Lung (tissue), 12 donors: ENCODE measurements around the gene GGTA1. TPM values are rescaled to one million over a fixed set of nuclear protein-coding genes. Genes with fewer than 3 reads are reported as not detected.
"Not testable (repeated sequence)": the region's sequence is repeated elsewhere in the genome, so short reads cannot be mapped to it uniquely, and the experiment has no call there.

Source experiments
- ATAC-seq: fragments of 200-7000 bp; cut with Tn5 transposase; one replicate; pipeline ENCODE4 v1.9.1; 2020; ENCODE audit warnings: moderate number of reproducible peaks; ENCODE audit not compliant: insufficient read depth, low FRiP score
- DNase-seq, 3 donors: peaks; one replicate each; pipeline ENCODE4 v3.0.0-alpha.2; 2013 to 2017
- H3K27ac ChIP-seq, 2 donors: one replicate each; pipeline ENCODE4 v1.5.1; 2013; ENCODE audit warnings: mild to moderate bottlenecking in 2 of 2, moderate library complexity in 2 of 2, control low read depth in 1 of 2, inconsistent platforms in 1 of 2, low read depth in 1 of 2, low read length in 1 of 2
- H3K27me3 ChIP-seq, 3 donors: one replicate each; pipeline ENCODE4 v1.5.1; 2013; ENCODE audit warnings: low read length in 2 of 3; ENCODE audit not compliant: control insufficient read depth in 3 of 3, insufficient read depth in 3 of 3
- H3K36me3 ChIP-seq, 4 donors: one replicate each; pipeline ENCODE4 v1.5.1; 2013; ENCODE audit warnings: low read length in 4 of 4, mild to moderate bottlenecking in 1 of 4, moderate library complexity in 1 of 4; ENCODE audit not compliant: control insufficient read depth in 4 of 4, insufficient read depth in 4 of 4
- H3K4me1 ChIP-seq, 5 donors: one replicate each; pipeline ENCODE4 v1.5.1; 2013; ENCODE audit warnings: low read length in 5 of 5, mild to moderate bottlenecking in 2 of 5, moderate library complexity in 1 of 5; ENCODE audit not compliant: control insufficient read depth in 5 of 5, insufficient read depth in 5 of 5
- H3K4me3 ChIP-seq: one replicate; pipeline ENCODE4 v1.5.1; 2013; ENCODE audit warnings: mild to moderate bottlenecking, control low read depth, moderate library complexity
- H3K9ac ChIP-seq, 2 donors: one replicate each; pipeline ENCODE4 v1.5.1; 2013; ENCODE audit warnings: low read length in 2 of 2, control low read depth in 1 of 2; ENCODE audit not compliant: insufficient read depth in 1 of 2
- H3K9me3 ChIP-seq, 4 donors: one replicate each; pipeline ENCODE4 v1.5.1; 2013; ENCODE audit warnings: low read length in 3 of 4, mild to moderate bottlenecking in 1 of 4, moderate library complexity in 1 of 4; ENCODE audit not compliant: control insufficient read depth in 4 of 4, insufficient read depth in 3 of 4
- WGBS, 2 donors: extraction: QIAGEN DNeasy Blood & Tissue Kit; methylation state at CpG; one replicate each; pipeline ENCODE4 v1.1.7; 2013; 5-methylcytosine and 5-hydroxymethylcytosine counted together
- polyA plus RNA-seq, 2 donors: library from polyadenylated mRNA; stranded (reverse); fragments of 200-250 nt; gene quantifications; one replicate each; pipeline ENCODE4 v1.2.1, GENCODE V29; 2013
- total RNA-seq, 2 donors: library from RNA; depleted of rRNA in 1 of 2; stranded (reverse); fragments of >200 nt in 1 of 2; gene quantifications; one replicate each; pipeline ENCODE4 v1.2.1, GENCODE V29; 2014 to 2021
- TF ChIP-seq, protein P1 (sequence below): IDR thresholded peaks from 2 replicates; pipeline ENCODE4 v1.5.1; 2012; ENCODE audit warnings: mild to moderate bottlenecking; ENCODE audit errors: control extremely low read depth, extremely low read depth
- donor health status: control.
- donor health status: control.
- donor health status: Bipolar disorder and iron deficiency.
- donor health status: healthy.
- donor health status: DM: yes; HTN: yes; CAD: no.

The GGTA1 gene
- total and polyA plus RNA-seq, 4 donors, result 1.5 to 6.6 (median 5.8) TPM

DNA sequence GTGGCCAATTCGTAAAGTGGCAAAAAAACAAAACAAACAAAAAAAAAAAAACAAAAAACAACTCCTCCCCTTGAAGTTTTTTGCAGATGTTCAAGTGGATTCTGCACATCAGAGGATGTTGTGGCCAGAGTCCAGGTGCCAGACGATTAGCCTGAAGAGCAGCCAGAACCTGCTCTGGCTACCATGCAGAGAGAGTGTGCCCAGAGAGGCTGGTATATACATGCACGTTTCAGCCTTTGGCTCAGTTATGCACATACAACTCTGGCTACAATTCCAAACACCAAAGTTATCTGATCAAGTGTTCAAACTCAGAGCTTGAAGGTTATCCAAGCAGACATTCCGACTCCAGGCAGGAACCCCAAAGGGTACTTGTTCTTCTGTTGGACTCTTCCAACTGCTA, 34.7 kb downstream of the GGTA1 start:
- H3K9me3 ChIP-seq, result no peaks in the 10 kb centered on the region
- no peak for ATAC-seq

DNA sequence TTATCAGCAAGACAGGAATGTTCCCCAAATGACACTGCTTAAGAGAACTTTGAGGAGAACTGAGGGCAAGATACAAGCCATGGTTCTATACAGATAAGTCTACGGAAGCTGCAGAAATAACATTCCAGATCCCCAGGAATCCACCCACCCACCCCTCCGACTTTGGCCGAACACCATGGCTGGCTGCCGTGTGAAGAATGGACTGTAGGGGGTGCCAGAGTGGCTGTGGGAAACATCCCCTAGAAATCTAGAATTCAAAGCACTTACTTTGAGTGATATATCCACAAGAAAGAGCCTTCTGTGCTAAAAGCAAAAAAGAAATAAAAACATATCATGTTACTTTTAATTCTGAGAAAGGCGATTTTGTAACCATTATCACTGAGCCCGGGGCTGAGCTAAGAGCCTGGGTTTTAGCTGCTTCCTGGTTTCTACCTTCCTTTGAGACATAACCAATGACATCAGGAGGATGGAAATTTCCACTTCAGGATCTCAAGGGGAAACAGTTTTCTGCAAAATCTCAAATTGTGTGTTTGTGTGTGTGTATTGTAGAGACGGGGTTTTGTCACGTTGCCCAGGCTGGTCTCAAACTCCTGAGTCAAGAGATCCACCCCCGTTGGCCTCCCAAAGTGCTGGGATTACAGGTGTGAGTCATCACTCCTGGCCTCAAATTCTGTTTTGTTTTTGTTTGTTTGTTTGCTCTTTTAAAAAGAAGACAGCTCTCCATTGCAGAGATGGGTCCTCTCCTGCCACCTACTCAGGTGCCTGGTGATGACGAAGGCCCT, 36.4 kb downstream of the GGTA1 start:
- H3K36me3 ChIP-seq, result no peaks in the 10 kb centered on the region
- DNase-seq, result peak in 2 of 3 donors; percentile 21 to 37
- no peak overlapping the region for H3K9ac ChIP-seq
- ATAC-seq, result peak; percentile 76
- H3K4me1 ChIP-seq, result no peaks in the 10 kb centered on the region
- TF ChIP-seq, protein P1, sequence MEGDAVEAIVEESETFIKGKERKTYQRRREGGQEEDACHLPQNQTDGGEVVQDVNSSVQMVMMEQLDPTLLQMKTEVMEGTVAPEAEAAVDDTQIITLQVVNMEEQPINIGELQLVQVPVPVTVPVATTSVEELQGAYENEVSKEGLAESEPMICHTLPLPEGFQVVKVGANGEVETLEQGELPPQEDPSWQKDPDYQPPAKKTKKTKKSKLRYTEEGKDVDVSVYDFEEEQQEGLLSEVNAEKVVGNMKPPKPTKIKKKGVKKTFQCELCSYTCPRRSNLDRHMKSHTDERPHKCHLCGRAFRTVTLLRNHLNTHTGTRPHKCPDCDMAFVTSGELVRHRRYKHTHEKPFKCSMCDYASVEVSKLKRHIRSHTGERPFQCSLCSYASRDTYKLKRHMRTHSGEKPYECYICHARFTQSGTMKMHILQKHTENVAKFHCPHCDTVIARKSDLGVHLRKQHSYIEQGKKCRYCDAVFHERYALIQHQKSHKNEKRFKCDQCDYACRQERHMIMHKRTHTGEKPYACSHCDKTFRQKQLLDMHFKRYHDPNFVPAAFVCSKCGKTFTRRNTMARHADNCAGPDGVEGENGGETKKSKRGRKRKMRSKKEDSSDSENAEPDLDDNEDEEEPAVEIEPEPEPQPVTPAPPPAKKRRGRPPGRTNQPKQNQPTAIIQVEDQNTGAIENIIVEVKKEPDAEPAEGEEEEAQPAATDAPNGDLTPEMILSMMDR, result peak; percentile 5
- WGBS, 2 donors, result 37 to 39% methylated on average over 10 of the region's 10 CpGs
- no peak overlapping the region for H3K4me3 ChIP-seq
- no peaks in the 10 kb centered on the region for H3K27me3 ChIP-seq
- H3K27ac ChIP-seq, result no peak overlapping the region
- no peaks in the 10 kb centered on the region for H3K9me3 ChIP-seq

More for the DNA sequence above, 34.7 kb downstream of the GGTA1 start:
- H3K27me3 ChIP-seq, result no peaks in the 10 kb centered on the region
- DNase-seq, result no peak
- no peak overlapping the region for H3K4me3 ChIP-seq
- no peak overlapping the region for H3K9ac ChIP-seq
- TF ChIP-seq, protein P1, result no peak
- no peaks in the 10 kb centered on the region for H3K4me1 ChIP-seq
- WGBS, 2 donors, result 70 to 80% methylated on average over 4 of the region's 4 CpGs
- no peak overlapping the region for H3K27ac ChIP-seq
- H3K36me3 ChIP-seq, result no peaks in the 10 kb centered on the region

DNA sequence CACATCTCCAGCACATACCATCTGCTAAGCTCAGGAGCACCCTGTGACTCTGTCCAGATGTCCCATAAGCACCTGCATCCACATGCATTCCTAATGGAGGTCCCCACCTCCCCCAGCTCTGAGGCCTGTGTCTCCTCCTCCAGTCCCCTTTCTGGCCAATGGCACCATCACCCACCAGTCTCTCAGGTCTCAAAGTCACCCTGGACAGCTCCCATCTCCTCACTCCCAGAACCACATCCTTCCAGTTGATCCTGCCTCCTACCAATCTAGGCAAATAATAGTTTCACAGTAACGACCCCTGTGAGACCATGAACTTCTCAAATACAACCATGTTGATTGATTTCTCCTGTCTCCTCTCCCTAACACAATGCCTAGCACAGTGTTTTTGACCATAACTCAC, 40.1 kb downstream of the GGTA1 start:
- H3K9ac ChIP-seq, result no peak overlapping the region
- no peaks in the 10 kb centered on the region for H3K36me3 ChIP-seq
- no peaks in the 10 kb centered on the region for H3K9me3 ChIP-seq
- no peaks in the 10 kb centered on the region for H3K4me1 ChIP-seq
- DNase-seq (no peak), ATAC-seq (no peak)
- 35 to 40% methylated on average over 1 of the region's 1 CpG for WGBS, 2 donors
- H3K27ac ChIP-seq, result no peak overlapping the region
- TF ChIP-seq, protein P1, result no peak
- no peak overlapping the region for H3K4me3 ChIP-seq
- no peaks in the 10 kb centered on the region for H3K27me3 ChIP-seq

DNA sequence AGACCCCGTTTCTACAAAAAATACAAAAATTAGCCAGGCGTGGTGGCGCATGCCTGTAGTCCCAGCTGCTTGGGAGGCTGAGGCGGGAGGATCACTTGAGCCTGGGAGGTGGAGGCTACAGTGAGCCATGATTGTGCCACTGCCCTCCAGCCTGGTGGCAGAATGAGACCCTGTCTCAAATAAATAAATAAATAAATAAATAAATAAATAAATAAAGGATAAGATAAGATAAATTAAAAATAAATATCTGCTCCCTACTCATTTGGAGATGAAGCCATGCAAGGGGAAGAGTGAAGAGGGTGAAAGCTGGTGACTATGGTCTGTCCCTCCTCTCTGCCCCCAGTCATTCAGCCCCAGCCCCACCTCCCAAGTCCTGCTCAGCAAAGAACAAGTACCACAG, 41.2 kb downstream of the GGTA1 start:
- not testable (repeated sequence) for H3K9me3 ChIP-seq, H3K36me3 ChIP-seq, H3K27me3 ChIP-seq, DNase-seq, H3K4me3 ChIP-seq, H3K4me1 ChIP-seq, H3K27ac ChIP-seq, H3K9ac ChIP-seq, ATAC-seq
- 94 to 100% methylated on average over 4 of the region's 4 CpGs for WGBS, 2 donors
